ENCODE results near the gene BMPR2. TPM values are rescaled to one million over a fixed set of nuclear protein-coding genes. Genes with fewer than 3 reads are reported as not detected.
"Not testable (repeated sequence)": the region's sequence is repeated elsewhere in the genome, so short reads cannot be mapped to it uniquely, and the experiment has no call there.

Gene BMPR2
- total RNA-seq, 4 donors from 2014 or later: 37.8 to 53.3 (median 51.2) TPM

DNA sequence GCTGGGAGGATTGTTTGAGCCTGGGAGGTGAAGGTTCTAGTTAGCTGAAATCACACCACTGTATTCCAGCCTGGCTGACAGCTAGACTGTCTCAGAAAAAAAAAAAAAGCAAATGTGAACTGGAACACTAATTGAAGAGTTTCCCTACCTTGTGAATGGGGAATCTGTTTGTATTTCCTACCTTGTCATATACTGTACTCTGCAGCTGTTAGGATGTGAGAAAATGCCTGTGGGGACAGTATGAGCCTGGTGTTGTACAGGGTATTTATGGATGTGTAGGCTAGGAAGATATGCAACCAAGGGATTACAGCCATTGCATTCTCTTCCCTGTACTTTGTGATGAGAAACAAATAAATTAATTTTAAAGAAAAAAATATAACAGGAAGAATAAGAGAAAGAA is 145.3 kb downstream of the BMPR2 start:
- TF ChIP-seq, protein P1, sequence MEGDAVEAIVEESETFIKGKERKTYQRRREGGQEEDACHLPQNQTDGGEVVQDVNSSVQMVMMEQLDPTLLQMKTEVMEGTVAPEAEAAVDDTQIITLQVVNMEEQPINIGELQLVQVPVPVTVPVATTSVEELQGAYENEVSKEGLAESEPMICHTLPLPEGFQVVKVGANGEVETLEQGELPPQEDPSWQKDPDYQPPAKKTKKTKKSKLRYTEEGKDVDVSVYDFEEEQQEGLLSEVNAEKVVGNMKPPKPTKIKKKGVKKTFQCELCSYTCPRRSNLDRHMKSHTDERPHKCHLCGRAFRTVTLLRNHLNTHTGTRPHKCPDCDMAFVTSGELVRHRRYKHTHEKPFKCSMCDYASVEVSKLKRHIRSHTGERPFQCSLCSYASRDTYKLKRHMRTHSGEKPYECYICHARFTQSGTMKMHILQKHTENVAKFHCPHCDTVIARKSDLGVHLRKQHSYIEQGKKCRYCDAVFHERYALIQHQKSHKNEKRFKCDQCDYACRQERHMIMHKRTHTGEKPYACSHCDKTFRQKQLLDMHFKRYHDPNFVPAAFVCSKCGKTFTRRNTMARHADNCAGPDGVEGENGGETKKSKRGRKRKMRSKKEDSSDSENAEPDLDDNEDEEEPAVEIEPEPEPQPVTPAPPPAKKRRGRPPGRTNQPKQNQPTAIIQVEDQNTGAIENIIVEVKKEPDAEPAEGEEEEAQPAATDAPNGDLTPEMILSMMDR (IDR thresholded peaks at IDR 0.05): no peak
- TF ChIP-seq EP300 (IDR thresholded peaks at IDR 0.05) (no peak), POLR2A (IDR thresholded peaks at IDR 0.05) (no peak)
- DNase-seq (ENCODE audit: low spot score in 2 of 2): no peak
- no peaks in the 10 kb centered on the region for H3K4me1 ChIP-seq
- H3K36me3 ChIP-seq: peaks cover 3 to 83% (median 7%) of the 10 kb centered on the region in 3 donors
- no peak overlapping the region for H3K4me3 ChIP-seq
- no peak overlapping the region for H3K27ac ChIP-seq
- no peaks in the 10 kb centered on the region for H3K27me3 ChIP-seq
- H3K9me3 ChIP-seq: no peaks in the 10 kb centered on the region

DNA sequence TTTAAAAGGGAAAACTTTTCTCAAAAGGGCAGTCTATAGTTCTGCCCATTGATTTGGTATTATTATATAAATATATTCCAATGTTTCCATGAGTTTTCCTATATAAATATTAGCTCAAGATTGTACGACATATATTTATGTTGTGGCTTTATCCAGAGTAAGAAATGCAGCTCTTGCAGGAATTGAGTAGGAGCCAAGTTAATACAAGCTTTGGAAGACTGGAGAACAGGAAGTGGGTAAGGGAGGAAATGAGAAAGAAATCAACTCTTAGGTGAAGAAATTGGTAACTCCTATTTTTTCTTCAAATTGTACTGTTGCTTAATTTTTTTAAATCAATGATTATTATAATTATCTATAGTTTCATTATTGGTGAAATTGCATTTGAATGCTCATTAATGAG is 153.3 kb downstream of the BMPR2 start:
- TF ChIP-seq EP300 (IDR thresholded peaks at IDR 0.05) (no peak), POLR2A (IDR thresholded peaks at IDR 0.05) (no peak)
- TF ChIP-seq, protein P1 (IDR thresholded peaks at IDR 0.05): no peak
- H3K4me3 ChIP-seq: no peak overlapping the region
- WGBS, 2 donors: 25 to 29% methylated on average over 1 of the region's 1 CpG
- H3K9me3 ChIP-seq: no peaks in the 10 kb centered on the region
- H3K4me1 ChIP-seq: peaks cover 0 to 8% (median 2%) of the 10 kb centered on the region in 4 donors
- DNase-seq (ENCODE audit: low spot score in 2 of 2): no peak
- H3K27me3 ChIP-seq: no peaks in the 10 kb centered on the region
- H3K27ac ChIP-seq: no peak overlapping the region
- peaks cover 3 to 43% (median 5%) of the 10 kb centered on the region in 3 donors for H3K36me3 ChIP-seq

DNA sequence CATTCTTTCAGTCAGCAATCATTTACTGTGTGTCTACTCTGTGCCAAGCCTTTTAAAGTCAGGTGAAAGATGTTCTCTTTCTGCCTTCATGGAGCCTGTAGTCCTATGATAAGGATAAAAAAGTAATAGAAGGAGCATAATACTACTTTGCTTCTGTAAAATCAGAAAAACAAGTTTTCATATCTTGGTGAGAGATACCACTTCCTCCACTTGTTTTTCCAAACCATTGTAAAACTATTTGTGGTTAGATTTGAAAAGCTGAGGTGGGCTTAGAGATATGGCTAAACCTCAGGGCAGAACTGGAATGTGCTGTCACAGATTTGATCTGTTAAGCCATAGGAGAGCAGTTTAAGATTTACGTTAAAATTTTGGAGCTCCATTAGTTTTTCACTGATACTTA is 153.9 kb downstream of the BMPR2 start:
- no peaks in the 10 kb centered on the region for H3K9me3 ChIP-seq
- WGBS, 2 donors: 78 to 82% methylated on average over 1 of the region's 1 CpG
- H3K36me3 ChIP-seq: peaks cover 3 to 40% (median 5%) of the 10 kb centered on the region in 3 donors
- H3K4me1 ChIP-seq: peaks cover 0 to 8% (median 2%) of the 10 kb centered on the region in 4 donors
- no peak for DNase-seq (ENCODE audit: low spot score in 2 of 2)
- no peaks in the 10 kb centered on the region for H3K27me3 ChIP-seq
- no peak overlapping the region for H3K4me3 ChIP-seq
- no peak overlapping the region for H3K27ac ChIP-seq
- no peak for TF ChIP-seq POLR2A (IDR thresholded peaks at IDR 0.05)
- TF ChIP-seq EP300 (IDR thresholded peaks at IDR 0.05): no peak
- TF ChIP-seq, protein P1 (IDR thresholded peaks at IDR 0.05): no peak

DNA sequence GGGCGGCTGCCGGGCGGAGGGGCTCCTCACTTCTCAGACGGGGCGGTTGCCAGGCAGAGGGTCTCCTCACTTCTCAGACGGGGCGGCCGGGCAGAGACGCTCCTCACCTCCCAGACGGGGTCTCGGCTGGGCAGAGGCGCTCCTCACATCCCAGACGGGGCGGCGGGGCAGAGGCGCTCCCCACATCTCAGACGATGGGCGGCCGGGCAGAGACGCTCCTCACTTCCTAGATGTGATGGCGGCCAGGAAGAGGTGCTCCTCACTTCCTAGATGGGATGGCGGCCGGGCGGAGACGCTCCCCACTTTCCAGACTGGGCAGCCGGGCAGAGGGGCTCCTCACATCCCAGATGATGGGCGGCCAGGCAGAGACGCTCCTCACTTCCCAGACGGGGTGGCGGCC is 159.2 kb downstream of the BMPR2 start:
- H3K27ac ChIP-seq; H3K9me3 ChIP-seq; H3K27me3 ChIP-seq; DNase-seq (ENCODE audit: low spot score in 2 of 2); H3K4me1 ChIP-seq; H3K4me3 ChIP-seq: not testable (repeated sequence)
- peaks cover 3 to 39% (median 5%) of the 10 kb centered on the region in 3 donors for H3K36me3 ChIP-seq
- no CpG with 5 or more reads among the region's 30 CpGs for WGBS, 2 donors

DNA sequence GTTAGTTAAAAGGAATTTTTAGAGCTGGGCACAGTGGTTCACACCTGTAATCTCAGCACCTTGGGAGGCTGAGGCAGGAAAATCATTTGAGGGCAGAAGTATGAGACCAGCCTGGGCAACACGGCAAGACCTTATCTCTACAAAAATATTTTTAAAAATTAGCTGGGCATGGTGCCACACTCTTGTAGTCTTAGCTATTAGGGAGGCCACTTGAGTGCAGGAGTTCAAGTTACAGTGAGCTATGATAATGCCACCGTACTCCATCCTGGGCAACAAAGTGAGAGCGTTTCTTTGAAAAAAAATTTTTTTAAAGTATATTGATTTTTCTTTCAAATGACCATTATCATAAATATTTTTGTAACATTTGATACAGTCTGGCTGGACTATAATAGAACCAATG is 165.0 kb downstream of the BMPR2 start:
- Histone ChIP-seq H3K4me3 (no peak overlapping the region), H3K27ac (no peak overlapping the region)
- 62 to 64% methylated on average over 3 of the region's 3 CpGs for WGBS, 2 donors

More for the DNA sequence above, 165.0 kb downstream of the BMPR2 start:
- peaks cover 0 to 18% (median 0%) of the 10 kb centered on the region in 3 donors for H3K36me3 ChIP-seq
- H3K27me3 ChIP-seq: no peaks in the 10 kb centered on the region
- H3K4me1 ChIP-seq: peaks cover 0 to 6% (median 0%) of the 10 kb centered on the region in 4 donors
- TF ChIP-seq POLR2A (IDR thresholded peaks at IDR 0.05) (no peak), EP300 (IDR thresholded peaks at IDR 0.05) (no peak)
- TF ChIP-seq, protein P1 (IDR thresholded peaks at IDR 0.05): no peak
- no peaks in the 10 kb centered on the region for H3K9me3 ChIP-seq
- no peak for DNase-seq (ENCODE audit: low spot score in 2 of 2)
